ENCODE data around the gene SLC7A5. TPM values are rescaled to one million over a fixed set of nuclear protein-coding genes. Genes with fewer than 3 reads are reported as not detected.

Gene SLC7A5
- total RNA-seq, 6 donors from 2014 or later, result 4.7 to 20.4 (median 8.5) TPM

DNA sequence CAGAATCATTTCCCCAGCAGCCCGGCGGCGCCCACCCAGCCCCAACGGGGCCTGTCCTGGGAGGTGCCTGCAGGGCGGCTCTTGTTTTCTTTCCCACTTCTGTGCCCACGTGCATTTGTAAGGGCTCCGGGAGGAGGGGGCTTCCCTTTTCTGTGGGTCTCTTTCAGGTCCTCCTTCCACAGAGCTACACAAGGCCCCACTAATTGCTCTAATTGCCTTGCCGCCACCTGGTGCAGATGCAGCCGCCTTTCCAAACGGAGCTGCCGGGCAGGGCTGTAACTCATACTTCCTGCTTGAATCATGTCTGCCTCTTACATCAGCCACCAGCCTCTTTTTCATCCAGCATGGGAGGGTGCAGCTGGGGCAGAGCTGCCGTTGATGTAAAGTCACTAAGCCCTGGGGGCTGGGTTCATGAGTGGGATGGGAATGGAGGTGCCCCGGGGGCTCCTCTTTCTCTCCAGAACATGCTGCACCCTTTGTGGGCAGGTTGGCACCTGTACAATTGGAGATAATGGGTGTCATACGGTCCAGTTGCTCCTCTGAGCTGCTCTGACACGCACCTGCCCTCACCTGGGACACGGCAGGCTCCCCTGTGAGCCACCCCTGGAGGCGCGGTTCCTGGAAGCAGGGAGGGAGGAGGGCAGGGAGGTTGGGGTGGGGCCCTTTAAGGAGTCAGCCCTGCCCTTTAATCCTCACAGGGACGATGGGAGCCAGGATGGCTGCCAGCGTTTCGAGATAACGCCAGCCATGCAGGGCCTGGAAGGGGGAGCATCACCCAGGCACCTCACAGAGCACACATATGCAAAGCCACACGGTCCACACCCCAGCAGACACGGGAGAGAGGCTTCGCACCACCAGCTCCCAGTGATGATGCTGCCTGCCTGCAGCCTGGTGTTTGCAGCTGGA, 62.4 kb downstream of the SLC7A5 start:
- ATAC-seq (ENCODE audit: low FRiP score in 2 of 2) (peak; percentile 72 to 85), DNase-seq (peak in 1 of 2 donors; percentile 67)
- peak overlapping the region in 3 of 4 donors; percentile 20 to 38 (median 35) for H3K4me3 ChIP-seq
- H3K36me3 ChIP-seq, result no peaks in the 10 kb centered on the region
- H3K27ac ChIP-seq, result peak overlapping the region in 1 of 4 donors; percentile 11
- WGBS, 2 donors, result 25 to 42% methylated on average over 13 to 23 of the region's 25 CpGs
- H3K27me3 ChIP-seq, result no peaks in the 10 kb centered on the region
- H3K4me1 ChIP-seq, result peaks cover 9 to 16% (median 13%) of the 10 kb centered on the region in 4 donors
- TF ChIP-seq POLR2AphosphoS5 (IDR thresholded peaks at IDR 0.05) (no peak), POLR2A (IDR thresholded peaks at IDR 0.05) (no peak), EP300 (IDR thresholded peaks at IDR 0.05) (no peak)
- TF ChIP-seq, protein P1, sequence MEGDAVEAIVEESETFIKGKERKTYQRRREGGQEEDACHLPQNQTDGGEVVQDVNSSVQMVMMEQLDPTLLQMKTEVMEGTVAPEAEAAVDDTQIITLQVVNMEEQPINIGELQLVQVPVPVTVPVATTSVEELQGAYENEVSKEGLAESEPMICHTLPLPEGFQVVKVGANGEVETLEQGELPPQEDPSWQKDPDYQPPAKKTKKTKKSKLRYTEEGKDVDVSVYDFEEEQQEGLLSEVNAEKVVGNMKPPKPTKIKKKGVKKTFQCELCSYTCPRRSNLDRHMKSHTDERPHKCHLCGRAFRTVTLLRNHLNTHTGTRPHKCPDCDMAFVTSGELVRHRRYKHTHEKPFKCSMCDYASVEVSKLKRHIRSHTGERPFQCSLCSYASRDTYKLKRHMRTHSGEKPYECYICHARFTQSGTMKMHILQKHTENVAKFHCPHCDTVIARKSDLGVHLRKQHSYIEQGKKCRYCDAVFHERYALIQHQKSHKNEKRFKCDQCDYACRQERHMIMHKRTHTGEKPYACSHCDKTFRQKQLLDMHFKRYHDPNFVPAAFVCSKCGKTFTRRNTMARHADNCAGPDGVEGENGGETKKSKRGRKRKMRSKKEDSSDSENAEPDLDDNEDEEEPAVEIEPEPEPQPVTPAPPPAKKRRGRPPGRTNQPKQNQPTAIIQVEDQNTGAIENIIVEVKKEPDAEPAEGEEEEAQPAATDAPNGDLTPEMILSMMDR (IDR thresholded peaks at IDR 0.05), result no peak
- no peaks in the 10 kb centered on the region for H3K9me3 ChIP-seq

DNA sequence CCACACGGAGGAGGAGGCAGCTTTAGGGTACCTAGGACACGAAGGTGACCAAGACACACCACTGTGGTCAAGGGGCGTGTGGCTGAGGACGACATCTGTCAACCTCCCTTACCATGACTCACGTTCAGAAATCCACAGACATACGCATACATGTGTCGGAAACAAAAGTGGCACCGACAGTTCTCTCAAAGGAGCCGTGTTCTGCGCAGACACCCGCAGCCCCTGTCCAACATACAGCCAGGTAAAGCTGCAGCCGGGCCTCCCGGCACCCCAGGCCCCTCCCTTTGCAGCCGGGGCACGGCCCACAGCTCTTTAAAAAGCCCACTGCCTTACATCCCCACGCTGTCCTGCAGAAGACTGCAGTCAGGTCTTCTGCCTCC, 63.1 kb downstream of the SLC7A5 start:
- H3K4me1 ChIP-seq, result peaks cover 9 to 16% (median 13%) of the 10 kb centered on the region in 4 donors
- no peak for DNase-seq
- no peak overlapping the region for H3K27ac ChIP-seq
- no peaks in the 10 kb centered on the region for H3K36me3 ChIP-seq
- no peaks in the 10 kb centered on the region for H3K27me3 ChIP-seq
- TF ChIP-seq, protein P1 (IDR thresholded peaks at IDR 0.05), result no peak
- TF ChIP-seq POLR2AphosphoS5 (IDR thresholded peaks at IDR 0.05), result no peak
- no peak for TF ChIP-seq POLR2A (IDR thresholded peaks at IDR 0.05)
- H3K9me3 ChIP-seq, result no peaks in the 10 kb centered on the region
- H3K4me3 ChIP-seq, result peak overlapping the region in 3 of 4 donors; percentile 20 to 38 (median 35)
- ATAC-seq (ENCODE audit: low FRiP score in 2 of 2), result peak in 1 of 2 donors; percentile 3
- WGBS, 2 donors, result 46 to 59% methylated on average over 14 to 16 of the region's 16 CpGs

DNA sequence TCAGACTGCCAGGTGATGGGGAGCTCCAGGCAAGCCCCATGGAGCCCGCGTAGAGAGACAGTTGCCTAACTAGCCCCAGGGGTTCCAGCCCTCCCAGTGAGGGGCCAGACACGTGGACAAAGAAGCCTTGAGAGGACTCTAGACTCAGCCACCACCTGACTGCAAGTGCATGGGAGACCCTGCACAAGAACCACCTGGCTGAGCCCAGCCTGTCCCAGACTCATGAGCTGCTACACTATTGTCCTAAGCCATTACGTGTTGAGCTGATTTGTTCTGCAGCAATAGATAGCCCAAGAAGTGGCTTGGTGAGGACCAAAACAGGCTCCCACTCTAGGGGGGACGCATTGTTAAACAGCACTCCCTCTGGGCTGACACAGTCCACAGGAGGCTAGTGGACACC, 65.9 kb downstream of the SLC7A5 start:
- ATAC-seq (ENCODE audit: low FRiP score in 2 of 2) (no peak), DNase-seq (no peak)
- Histone ChIP-seq H3K27me3 (no peaks in the 10 kb centered on the region), H3K4me3 (no peak overlapping the region), H3K9me3 (no peaks in the 10 kb centered on the region), H3K36me3 (no peaks in the 10 kb centered on the region), H3K4me1 (peaks cover 9 to 16% (median 13%) of the 10 kb centered on the region in 4 donors), H3K27ac (no peak overlapping the region)
- TF ChIP-seq POLR2A (IDR thresholded peaks at IDR 0.05), result no peak
- TF ChIP-seq, protein P1 (IDR thresholded peaks at IDR 0.05), result no peak
- TF ChIP-seq POLR2AphosphoS5 (IDR thresholded peaks at IDR 0.05), result no peak
- TF ChIP-seq EP300 (IDR thresholded peaks at IDR 0.05), result no peak
- WGBS, 2 donors, result 92% methylated on average over 4 of the region's 5 CpGs; no CpG with 5 or more reads in 1 of the 2 donors

DNA sequence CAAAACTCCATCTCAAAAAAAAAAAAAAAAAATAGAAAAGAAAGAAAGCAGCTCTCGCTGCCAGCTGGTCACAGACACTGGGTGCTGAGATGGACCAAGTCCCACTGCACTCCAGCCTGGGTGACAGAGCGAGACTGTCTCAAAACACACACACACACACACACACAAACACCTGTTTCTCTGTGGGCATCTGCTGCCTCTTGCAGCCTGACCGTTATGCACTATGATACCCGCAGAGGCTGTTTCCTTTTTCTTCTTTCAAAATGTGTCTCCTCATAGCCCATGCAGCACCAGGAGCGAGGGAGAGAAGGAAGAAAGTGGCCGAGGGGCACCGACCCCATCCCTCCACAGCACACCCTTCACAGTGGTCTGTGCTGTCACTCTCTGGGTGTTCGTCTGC, 66.6 kb downstream of the SLC7A5 start:
- Histone ChIP-seq H3K4me1 (peaks cover 9 to 16% (median 13%) of the 10 kb centered on the region in 4 donors), H3K27ac (no peak overlapping the region), H3K36me3 (no peaks in the 10 kb centered on the region), H3K27me3 (no peaks in the 10 kb centered on the region), H3K9me3 (no peaks in the 10 kb centered on the region), H3K4me3 (no peak overlapping the region)
- WGBS, 2 donors, result 66 to 69% methylated on average over 7 to 8 of the region's 8 CpGs
- ATAC-seq (ENCODE audit: low FRiP score in 2 of 2) (no peak), DNase-seq (no peak)
- no peak for TF ChIP-seq EP300 (IDR thresholded peaks at IDR 0.05)

DNA sequence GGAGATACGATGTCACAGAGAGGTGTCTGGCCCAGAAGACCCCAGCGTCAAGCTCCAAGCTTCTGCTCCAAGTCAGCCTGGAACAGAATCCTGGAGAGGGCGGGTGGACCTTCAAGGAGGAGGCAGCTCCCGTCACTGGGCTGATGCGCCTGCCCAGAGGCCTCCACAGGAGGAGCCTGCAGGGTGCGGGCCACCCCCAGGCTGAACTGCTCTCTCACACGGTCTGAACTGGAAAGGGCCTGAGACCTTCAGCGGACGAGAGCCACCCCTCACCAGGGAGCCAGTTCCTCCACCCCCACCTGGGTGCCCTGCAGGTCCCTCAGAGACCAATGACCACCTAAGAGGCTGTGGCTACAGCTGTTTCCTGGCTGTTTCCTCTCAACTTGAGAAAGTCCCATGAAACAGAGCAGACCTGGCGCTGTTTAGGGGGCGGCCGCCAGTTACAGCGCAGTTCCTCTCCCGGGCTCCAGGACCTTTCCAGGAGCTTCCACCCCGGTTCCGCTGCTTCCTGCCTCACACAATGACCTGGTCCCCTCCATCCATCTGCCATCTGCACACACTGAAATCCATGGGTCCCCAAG, 67.5 kb downstream of the SLC7A5 start:
- ATAC-seq (ENCODE audit: low FRiP score in 2 of 2), result no peak
- H3K27ac ChIP-seq, result no peak overlapping the region
- TF ChIP-seq POLR2AphosphoS5 (IDR thresholded peaks at IDR 0.05) (no peak), EP300 (IDR thresholded peaks at IDR 0.05) (no peak), POLR2A (IDR thresholded peaks at IDR 0.05) (no peak)
- TF ChIP-seq, protein P1 (IDR thresholded peaks at IDR 0.05), result no peak
- no peaks in the 10 kb centered on the region for H3K36me3 ChIP-seq
- H3K27me3 ChIP-seq, result no peaks in the 10 kb centered on the region
- H3K9me3 ChIP-seq, result no peaks in the 10 kb centered on the region
- H3K4me3 ChIP-seq, result no peak overlapping the region
- peaks cover 4 to 9% (median 7%) of the 10 kb centered on the region in 4 donors for H3K4me1 ChIP-seq
- WGBS, 2 donors, result 72 to 74% methylated on average over 11 to 12 of the region's 16 CpGs
- DNase-seq, result no peak
